Activated CD4-positive, CD25-positive, alpha-beta regulatory T cell treated with anti-CD3 and anti-CD28 coated beads, Interleukin-2, amount 50 U/mL, for 16 hours (primary cell): ENCODE measurements around the gene DFFB.

Source experiments
- DNase-seq: peaks from one replicate; pipeline ENCODE4 v3.0.0-alpha.2; 2020; ENCODE audit warnings: low read depth, low spot score

DFFB gene

GRCh38 chr1:3831689-3832088 is 25.6 kb upstream of the DFFB start:
- no peak for DNase-seq

GRCh38 chr1:3834701-3835100 is 22.6 kb upstream of the DFFB start:
- DNase-seq = no peak

- no peak for DNase-seq
Measured at GRCh38 chr1:3836421-3836820, 20.9 kb upstream of the DFFB start.

GRCh38 chr1:3837200-3837599 is 20.1 kb upstream of the DFFB start:
- no peak for DNase-seq

GRCh38 chr1:3837685-3838084 is 19.6 kb upstream of the DFFB start:
- no peak for DNase-seq

- no peak for DNase-seq
Measured at GRCh38 chr1:3838788-3839187, 18.5 kb upstream of the DFFB start.

GRCh38 chr1:3841491-3841890 is 15.8 kb upstream of the DFFB start:
- no peak for DNase-seq

- DNase-seq = no peak
Measured at GRCh38 chr1:3842912-3843311, 14.4 kb upstream of the DFFB start.

GRCh38 chr1:3846541-3846940 is 10.7 kb upstream of the DFFB start:
- no peak for DNase-seq

GRCh38 chr1:3847081-3847480 is 10.2 kb upstream of the DFFB start:
- no peak for DNase-seq

- DNase-seq = no peak
Measured at GRCh38 chr1:3850857-3851256, 6.4 kb upstream of the DFFB start.

- no peak for DNase-seq
Measured at GRCh38 chr1:3851292-3851691, 6.0 kb upstream of the DFFB start.

- no peak for DNase-seq
Measured at GRCh38 chr1:3852091-3852490, 5.2 kb upstream of the DFFB start.

GRCh38 chr1:3852711-3853485 is 4.4 kb upstream of the DFFB start:
- DNase-seq = no peak

- no peak for DNase-seq
Measured at GRCh38 chr1:3857791-3858129, 484 bp downstream of the DFFB start.

GRCh38 chr1:3858231-3858981 is 1.1 kb downstream of the DFFB start:
- DNase-seq = no peak

- no peak for DNase-seq
Measured at GRCh38 chr1:3863231-3863935, 6.1 kb downstream of the DFFB start.

- DNase-seq = no peak
Measured at GRCh38 chr1:3864884-3865283, 7.6 kb downstream of the DFFB start.

- no peak for DNase-seq
Measured at GRCh38 chr1:3865606-3866160, 8.4 kb downstream of the DFFB start.

GRCh38 chr1:3868464-3869006 is 11.3 kb downstream of the DFFB start:
- no peak for DNase-seq

GRCh38 chr1:3869751-3870301 is 12.6 kb downstream of the DFFB start:
- DNase-seq = no peak

GRCh38 chr1:3871451-3871805 is 14.2 kb downstream of the DFFB start:
- no peak for DNase-seq
